H9 (cell line): ENCODE data around the gene ST6GALNAC3. TPM values are rescaled to one million over a fixed set of nuclear protein-coding genes. Genes with fewer than 3 reads are reported as not detected.

ENCODE experiments used
- DNase-seq: peaks from one replicate; pipeline ENCODE4 v3.0.0-alpha.2; 2017
- H2AFZ ChIP-seq: one replicate; pipeline ENCODE4 v1.6.1; 2013; ENCODE audit warnings: mild to moderate bottlenecking, low read length, control low read depth, moderate library complexity
- H2AK5ac ChIP-seq: 2 replicates; pipeline ENCODE4 v1.6.1; 2013; ENCODE audit warnings: low read length, control low read depth, mixed read lengths; ENCODE audit not compliant: insufficient read length
- H2BK120ac ChIP-seq: one replicate; pipeline ENCODE4 v1.6.1; 2013; ENCODE audit warnings: low read depth, mild to moderate bottlenecking, low read length, control low read depth, inconsistent platforms; ENCODE audit not compliant: poor library complexity, severe bottlenecking
- H2BK12ac ChIP-seq: 2 replicates; pipeline ENCODE4 v1.6.1; 2013; ENCODE audit warnings: low read length, control low read depth, mixed read lengths, low read depth; ENCODE audit not compliant: insufficient read length
- H2BK15ac ChIP-seq: 2 replicates; pipeline ENCODE4 v1.6.1; 2013; ENCODE audit warnings: low read depth, low read length, control low read depth
- H2BK20ac ChIP-seq: one replicate; pipeline ENCODE4 v1.6.1; 2013; ENCODE audit warnings: low read depth, mild to moderate bottlenecking, low read length, control low read depth, inconsistent platforms; ENCODE audit not compliant: poor library complexity, severe bottlenecking
- H2BK5ac ChIP-seq: 2 replicates; pipeline ENCODE4 v1.6.1; 2013; ENCODE audit warnings: low read length, control low read depth, mixed read lengths; ENCODE audit not compliant: insufficient read length
- H3K14ac ChIP-seq: 2 replicates; pipeline ENCODE4 v1.6.1; 2013; ENCODE audit warnings: low read length, control low read depth; ENCODE audit not compliant: insufficient read depth
- H3K18ac ChIP-seq: 2 replicates; pipeline ENCODE4 v1.6.1; 2013; ENCODE audit warnings: low read depth, mild to moderate bottlenecking, mixed read lengths, low read length, control low read depth; ENCODE audit not compliant: insufficient read length
- H3K23ac ChIP-seq: 2 replicates; pipeline ENCODE4 v1.6.1; 2013; ENCODE audit warnings: low read length, control low read depth, mixed read lengths, low read depth; ENCODE audit not compliant: insufficient read length
- H3K23me2 ChIP-seq: 2 replicates; pipeline ENCODE4 v1.6.1; 2013; ENCODE audit warnings: low read depth, mild to moderate bottlenecking, mixed read lengths, low read length, control low read depth; ENCODE audit not compliant: insufficient read length, poor library complexity, severe bottlenecking
- H3K27ac ChIP-seq: 2 replicates; pipeline ENCODE4 v1.5.1; 2013; ENCODE audit warnings: low read length, control low read depth, mixed read lengths, low read depth; ENCODE audit not compliant: insufficient read length
- H3K27me3 ChIP-seq: 2 replicates; pipeline ENCODE4 v1.6.1; 2013; ENCODE audit warnings: low read length, control low read depth, inconsistent platforms; ENCODE audit not compliant: insufficient read depth
- H3K4ac ChIP-seq: 2 replicates; pipeline ENCODE4 v1.6.1; 2013; ENCODE audit warnings: low read depth, mild to moderate bottlenecking, control low read depth, inconsistent platforms, low read length, moderate library complexity
- H3K4me1 ChIP-seq: 2 replicates; pipeline ENCODE4 v1.6.1; 2013; ENCODE audit warnings: low read length, control low read depth, inconsistent platforms; ENCODE audit not compliant: insufficient read depth
- H3K4me2 ChIP-seq: 2 replicates; pipeline ENCODE4 v1.6.1; 2013; ENCODE audit warnings: low read length, control low read depth, mixed read lengths; ENCODE audit not compliant: insufficient read length, insufficient read depth
- H3K56ac ChIP-seq: 2 replicates; pipeline ENCODE4 v1.6.1; 2013; ENCODE audit warnings: low read depth, mild to moderate bottlenecking, mixed read lengths, low read length, control low read depth; ENCODE audit not compliant: insufficient read length
- H3K79me1 ChIP-seq: 2 replicates; pipeline ENCODE4 v1.6.1; 2013; ENCODE audit warnings: low read depth, mild to moderate bottlenecking, moderate library complexity, low read length, control low read depth, inconsistent platforms; ENCODE audit not compliant: insufficient read depth, poor library complexity, severe bottlenecking
- H3K79me2 ChIP-seq: 2 replicates; pipeline ENCODE4 v1.6.1; 2013; ENCODE audit warnings: low read length, control low read depth, inconsistent platforms; ENCODE audit not compliant: insufficient read depth
- H3K9ac ChIP-seq: 2 replicates; pipeline ENCODE4 v1.6.1; 2013; ENCODE audit warnings: low read length, control low read depth, mixed read lengths; ENCODE audit not compliant: insufficient read length; ENCODE audit errors: extremely low read depth
- H3K9me3 ChIP-seq: one replicate; pipeline ENCODE4 v1.6.1; 2013; ENCODE audit warnings: low read depth, low read length, inconsistent platforms; ENCODE audit not compliant: control insufficient read depth
- H3T11ph ChIP-seq: one replicate; pipeline ENCODE4 v1.6.1; 2013; ENCODE audit warnings: mild to moderate bottlenecking, low read length, control low read depth, inconsistent platforms
- H4K20me1 ChIP-seq: one replicate; pipeline ENCODE4 v1.6.1; 2013; ENCODE audit not compliant: control insufficient read depth, insufficient read length, insufficient read depth
- H4K5ac ChIP-seq: 2 replicates; pipeline ENCODE4 v1.6.1; 2013; ENCODE audit warnings: low read depth, mild to moderate bottlenecking, mixed read lengths, low read length, control low read depth; ENCODE audit not compliant: insufficient read length
- H4K8ac ChIP-seq: replicated peaks from 2 replicates; pipeline ENCODE4 v1.6.1; 2013; ENCODE audit warnings: low read length, control low read depth, mixed read lengths, low read depth; ENCODE audit not compliant: insufficient read length
- H4K91ac ChIP-seq: 2 replicates; pipeline ENCODE4 v1.6.1; 2013; ENCODE audit warnings: low read depth, mild to moderate bottlenecking, moderate library complexity, mixed read lengths, low read length, control low read depth; ENCODE audit not compliant: insufficient read length
- H3K27ac Mint-ChIP-seq, 3 experiments: 2 replicates in 2 of 3; 3 replicates in 1 of 3; pipeline ENCODE4 v1.8.0; 2020 to 2021; ENCODE audit warnings: mixed read lengths in 3 of 3, mild to moderate bottlenecking in 1 of 3, moderate library complexity in 1 of 3
- H3K27me3 Mint-ChIP-seq: 2 replicates; pipeline ENCODE4 v1.8.0; 2021; ENCODE audit warnings: low read depth, mild to moderate bottlenecking, moderate library complexity, mixed read lengths
- H3K36me3 Mint-ChIP-seq, 3 experiments: 2 replicates in 2 of 3; 3 replicates in 1 of 3; pipeline ENCODE4 v1.8.0; 2020 to 2021; ENCODE audit warnings: low read depth in 3 of 3, mixed read lengths in 3 of 3; ENCODE audit not compliant: insufficient read depth in 1 of 3
- H3K4me1 Mint-ChIP-seq, 2 experiments: 2 replicates each; pipeline ENCODE4 v1.8.0; 2020; ENCODE audit warnings: mixed read lengths in 2 of 2
- H3K4me3 Mint-ChIP-seq, 2 experiments: 2 replicates in 1 of 2; 3 replicates in 1 of 2; pipeline ENCODE4 v1.8.0; 2020 to 2021; ENCODE audit warnings: mild to moderate bottlenecking in 2 of 2, mixed read lengths in 2 of 2, moderate library complexity in 1 of 2
- H3K9me3 Mint-ChIP-seq, 2 experiments: 2 replicates in 1 of 2; 3 replicates in 1 of 2; pipeline ENCODE4 v1.8.0; 2020; ENCODE audit warnings: mild to moderate bottlenecking in 2 of 2, mixed read lengths in 2 of 2, moderate library complexity in 1 of 2
- WGBS: extraction: QIAGEN DNeasy Blood & Tissue Kit; methylation state at CpG from one replicate; pipeline ENCODE4 v1.1.7; 2013; ENCODE audit warnings: missing lambda C conversion rate, low lambda C conversion rate, mixed read lengths; ENCODE audit not compliant: insufficient read length; ENCODE audit errors: extremely low coverage; 5-methylcytosine and 5-hydroxymethylcytosine counted together
- total RNA-seq: library from RNA; stranded (reverse); gene quantifications from 2 replicates; pipeline ENCODE4 v1.2.1, GENCODE V29; 2021
- TF ChIP-seq, protein P1 (sequence below): fragments of 200-600 bp; sonication (generic); conservative IDR thresholded peaks from 3 replicates; pipeline ENCODE4 v1.8.0; 2021; ENCODE audit warnings: antibody characterized with exemption, mild to moderate bottlenecking

Gene ST6GALNAC3
- total RNA-seq, 1 experiment from 2014 or later: 11.2 TPM

DNA sequence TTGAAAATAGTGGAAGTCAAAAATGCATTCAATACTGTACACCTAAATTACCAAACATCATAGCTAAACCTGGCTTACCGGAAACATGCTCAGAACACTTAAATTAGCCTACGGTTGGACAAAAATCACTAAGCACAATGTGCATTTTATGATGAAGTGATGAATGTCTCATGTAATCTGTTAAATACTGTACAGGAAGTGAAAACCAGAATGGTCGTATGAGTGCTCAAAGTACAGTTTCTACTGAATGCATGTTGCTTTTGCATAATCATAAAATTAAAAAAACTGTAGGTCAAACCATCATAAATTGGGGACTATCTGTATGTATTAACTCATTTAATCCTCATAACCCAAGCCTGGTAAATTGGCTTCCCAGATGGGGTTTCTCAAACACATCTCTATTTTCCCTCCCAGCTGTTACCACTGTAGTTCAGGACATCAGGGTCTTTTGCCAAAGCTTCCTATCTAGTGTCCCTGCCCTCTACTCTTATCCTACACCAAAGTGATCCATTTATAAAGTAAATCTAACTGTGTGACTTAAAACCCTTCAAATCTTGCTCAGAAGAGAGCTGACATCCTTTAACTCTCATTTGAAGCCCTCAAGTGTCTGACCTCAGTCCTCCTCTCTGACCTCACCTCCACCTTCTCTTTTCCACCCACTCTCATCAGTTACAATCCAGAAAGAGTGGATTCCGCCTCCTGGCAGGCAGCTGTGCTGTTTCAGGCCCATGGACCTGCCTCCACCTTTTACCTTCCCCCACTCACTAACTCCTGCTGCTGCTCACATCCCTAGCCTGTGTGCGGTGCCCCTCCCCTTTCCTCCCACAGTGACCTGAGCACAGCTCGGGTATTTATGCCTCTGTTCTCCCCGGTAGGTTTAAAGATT is 436.4 kb downstream of the ST6GALNAC3 start:
- no peaks in the 10 kb centered on the region for H3K9me3 Mint-ChIP-seq

More for the DNA sequence above, 436.4 kb downstream of the ST6GALNAC3 start:
- Histone ChIP-seq H3K9ac (no peak overlapping the region), H3T11ph (no peak overlapping the region), H2AFZ (no peak overlapping the region), H2BK12ac (no peak overlapping the region), H3K4ac (no peak overlapping the region), H3K4me1 (no peaks in the 10 kb centered on the region; the same call in none of the 2 replicates), H3K79me1 (no peaks in the 10 kb centered on the region), H3K4me2 (no peak overlapping the region), H3K23me2 (no peaks in the 10 kb centered on the region), H4K5ac (no peak overlapping the region), H3K9me3 (no peaks in the 10 kb centered on the region), H2BK120ac (no peak overlapping the region), H4K8ac (no peak overlapping the region), H3K27ac (no peak overlapping the region), H3K18ac (no peak overlapping the region), H2AK5ac (no peak overlapping the region), H3K14ac (no peak overlapping the region), H2BK5ac (no peak overlapping the region), H4K91ac (no peak overlapping the region), H4K20me1 (no peaks in the 10 kb centered on the region), H2BK15ac (no peak overlapping the region), H3K79me2 (no peaks in the 10 kb centered on the region), H3K23ac (no peak overlapping the region), H3K56ac (no peak overlapping the region), H3K27me3 (no peaks in the 10 kb centered on the region), H2BK20ac (no peak overlapping the region)
- Mint-ChIP-seq H3K27ac (peak overlapping the region; percentile 11 to 19 (median 15); a peak in 4 of 7 replicates), H3K27me3 (no peaks in the 10 kb centered on the region), H3K4me3 (no peak overlapping the region), H3K36me3 (no peaks in the 10 kb centered on the region), H3K4me1 (peaks cover 19 to 21% of the 10 kb centered on the region in 2 experiments)
- TF ChIP-seq, protein P1, sequence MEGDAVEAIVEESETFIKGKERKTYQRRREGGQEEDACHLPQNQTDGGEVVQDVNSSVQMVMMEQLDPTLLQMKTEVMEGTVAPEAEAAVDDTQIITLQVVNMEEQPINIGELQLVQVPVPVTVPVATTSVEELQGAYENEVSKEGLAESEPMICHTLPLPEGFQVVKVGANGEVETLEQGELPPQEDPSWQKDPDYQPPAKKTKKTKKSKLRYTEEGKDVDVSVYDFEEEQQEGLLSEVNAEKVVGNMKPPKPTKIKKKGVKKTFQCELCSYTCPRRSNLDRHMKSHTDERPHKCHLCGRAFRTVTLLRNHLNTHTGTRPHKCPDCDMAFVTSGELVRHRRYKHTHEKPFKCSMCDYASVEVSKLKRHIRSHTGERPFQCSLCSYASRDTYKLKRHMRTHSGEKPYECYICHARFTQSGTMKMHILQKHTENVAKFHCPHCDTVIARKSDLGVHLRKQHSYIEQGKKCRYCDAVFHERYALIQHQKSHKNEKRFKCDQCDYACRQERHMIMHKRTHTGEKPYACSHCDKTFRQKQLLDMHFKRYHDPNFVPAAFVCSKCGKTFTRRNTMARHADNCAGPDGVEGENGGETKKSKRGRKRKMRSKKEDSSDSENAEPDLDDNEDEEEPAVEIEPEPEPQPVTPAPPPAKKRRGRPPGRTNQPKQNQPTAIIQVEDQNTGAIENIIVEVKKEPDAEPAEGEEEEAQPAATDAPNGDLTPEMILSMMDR: no peak
- peak; percentile 63 for DNase-seq
- no CpG with 5 or more reads among the region's 7 CpGs for whole genome bisulfite sequencing
